ENCODE measurements around the gene CCDC40. TPM values are rescaled to one million over a fixed set of nuclear protein-coding genes. Genes with fewer than 3 reads are reported as not detected.
"Not testable (repeated sequence)": the region's sequence is repeated elsewhere in the genome, so short reads cannot be mapped to it uniquely, and the experiment has no call there.

CCDC40 gene
- total RNA-seq, 1 donor from 2014 or later: 2.6 TPM

GRCh38 chr17:80071116-80071841 lies 34.8 kb downstream of the CCDC40 start:
- peak; percentile 33 for DNase-seq (ENCODE audit: extremely low read depth, low read depth, low spot score)

GRCh38 chr17:80072410-80072809 lies 36.0 kb downstream of the CCDC40 start:
- no peak for DNase-seq (ENCODE audit: extremely low read depth, low read depth, low spot score)

- DNase-seq (ENCODE audit: extremely low read depth, low read depth, low spot score): no peak
These were observed 43.6 kb downstream of the CCDC40 start for GRCh38 chr17:80080081-80080480.

DNA sequence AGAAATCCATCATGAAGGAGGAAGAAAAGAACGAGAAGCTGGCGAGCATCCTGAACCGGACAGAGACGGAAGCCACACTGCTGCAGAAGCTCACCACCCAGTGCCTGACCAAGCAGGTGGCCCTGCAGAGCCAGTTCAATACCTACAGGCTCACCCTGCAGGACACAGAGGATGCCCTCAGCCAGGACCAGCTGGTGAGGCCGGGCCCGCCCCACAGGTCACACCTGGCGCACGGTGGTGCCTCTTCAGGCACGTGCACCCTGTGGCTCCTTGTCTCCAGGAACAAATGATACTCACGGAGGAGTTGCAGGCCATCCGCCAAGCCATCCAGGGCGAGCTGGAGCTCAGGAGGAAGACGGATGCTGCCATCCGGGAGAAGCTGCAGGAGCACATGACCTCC lies 45.2 kb downstream of the CCDC40 start:
- DNase-seq (ENCODE audit: extremely low read depth, low read depth, low spot score): no peak

DNA sequence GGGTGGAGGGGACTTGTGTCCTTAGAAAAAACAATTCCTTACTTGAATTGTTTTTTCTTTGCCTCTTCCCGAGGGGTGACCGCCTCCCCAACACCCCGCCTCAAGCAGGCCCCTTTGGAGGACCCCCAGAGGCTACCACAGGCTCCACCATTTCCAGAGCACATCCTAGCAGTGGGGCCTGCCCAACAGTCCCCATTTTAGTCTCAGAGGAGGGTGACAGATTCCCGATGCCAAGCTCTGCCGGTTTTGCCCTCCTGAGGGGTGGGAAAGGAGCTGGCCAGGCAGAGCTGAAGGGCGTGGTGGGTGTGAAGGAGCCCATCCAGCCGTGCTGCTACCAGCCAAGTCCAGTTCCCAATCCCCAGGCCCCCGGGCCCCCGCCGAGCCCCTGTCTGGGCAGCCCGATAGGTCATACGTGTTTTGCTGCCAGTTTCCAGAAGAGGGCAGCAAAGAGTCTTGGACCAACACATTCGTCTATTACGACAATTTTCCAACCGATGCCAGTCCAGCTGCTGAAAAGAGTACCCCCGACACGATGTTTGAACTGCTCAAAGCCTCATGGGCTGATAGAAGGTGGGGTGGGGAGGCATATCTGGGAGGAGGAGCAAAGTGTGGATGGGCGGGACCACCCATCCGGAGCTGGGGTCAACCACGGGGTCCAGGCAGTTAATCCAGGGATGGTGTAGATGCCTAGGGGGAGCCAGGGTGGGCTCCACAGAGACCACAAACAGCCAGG lies 46.1 kb downstream of the CCDC40 start:
- no peak for DNase-seq (ENCODE audit: extremely low read depth, low read depth, low spot score)

DNA sequence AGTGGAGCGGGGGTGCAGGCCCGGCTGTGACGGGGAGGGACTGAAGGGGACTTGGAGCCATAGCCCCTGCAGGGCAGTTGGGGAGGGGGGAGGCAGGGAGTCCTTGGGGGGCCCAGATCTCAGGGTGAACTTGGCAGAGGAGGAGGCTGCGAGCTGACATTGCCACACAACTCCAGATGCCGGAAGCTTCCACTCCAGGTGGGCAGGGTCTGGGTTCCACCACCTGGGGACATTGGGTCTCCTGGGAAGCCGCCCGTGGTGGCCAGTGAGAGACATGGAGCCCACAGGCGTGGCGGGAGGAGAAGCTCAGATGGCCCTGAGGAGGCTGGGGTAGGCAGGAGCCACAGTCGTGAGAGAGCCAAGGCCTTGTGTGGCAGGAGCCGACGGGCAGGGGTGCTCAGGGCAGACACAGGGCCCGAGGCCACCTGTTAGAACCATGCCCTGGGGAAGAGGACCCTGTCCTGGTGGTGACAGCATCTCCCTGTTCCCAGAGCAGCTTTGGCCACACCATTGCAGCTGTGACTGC lies 46.8 kb downstream of the CCDC40 start:
- no peak for DNase-seq (ENCODE audit: extremely low read depth, low read depth, low spot score)

DNA sequence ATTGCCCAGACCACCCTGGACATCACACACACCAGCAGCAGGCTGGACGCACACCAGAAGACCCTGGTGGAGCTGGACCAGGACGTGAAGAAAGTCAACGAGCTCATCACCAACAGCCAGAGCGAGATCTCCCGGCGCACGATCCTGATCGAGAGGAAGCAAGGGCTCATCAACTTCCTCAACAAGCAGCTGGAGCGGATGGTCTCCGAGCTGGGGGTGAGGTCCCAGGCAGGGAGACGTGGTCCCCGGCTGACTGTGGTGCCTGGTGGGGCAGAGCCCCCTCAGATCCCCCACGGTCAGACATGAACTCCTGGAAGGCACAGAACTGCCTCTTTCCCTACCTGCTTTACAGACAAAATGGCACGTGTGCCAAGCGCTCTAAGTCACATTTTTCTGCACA lies 48.3 kb downstream of the CCDC40 start:
- DNase-seq (ENCODE audit: extremely low read depth, low read depth, low spot score): no peak

GRCh38 chr17:80086081-80086480 lies 49.6 kb downstream of the CCDC40 start:
- no peak for DNase-seq (ENCODE audit: extremely low read depth, low read depth, low spot score)

- DNase-seq (ENCODE audit: extremely low read depth, low read depth, low spot score): no peak
These were observed 50.2 kb downstream of the CCDC40 start for GRCh38 chr17:80086616-80087015.

DNA sequence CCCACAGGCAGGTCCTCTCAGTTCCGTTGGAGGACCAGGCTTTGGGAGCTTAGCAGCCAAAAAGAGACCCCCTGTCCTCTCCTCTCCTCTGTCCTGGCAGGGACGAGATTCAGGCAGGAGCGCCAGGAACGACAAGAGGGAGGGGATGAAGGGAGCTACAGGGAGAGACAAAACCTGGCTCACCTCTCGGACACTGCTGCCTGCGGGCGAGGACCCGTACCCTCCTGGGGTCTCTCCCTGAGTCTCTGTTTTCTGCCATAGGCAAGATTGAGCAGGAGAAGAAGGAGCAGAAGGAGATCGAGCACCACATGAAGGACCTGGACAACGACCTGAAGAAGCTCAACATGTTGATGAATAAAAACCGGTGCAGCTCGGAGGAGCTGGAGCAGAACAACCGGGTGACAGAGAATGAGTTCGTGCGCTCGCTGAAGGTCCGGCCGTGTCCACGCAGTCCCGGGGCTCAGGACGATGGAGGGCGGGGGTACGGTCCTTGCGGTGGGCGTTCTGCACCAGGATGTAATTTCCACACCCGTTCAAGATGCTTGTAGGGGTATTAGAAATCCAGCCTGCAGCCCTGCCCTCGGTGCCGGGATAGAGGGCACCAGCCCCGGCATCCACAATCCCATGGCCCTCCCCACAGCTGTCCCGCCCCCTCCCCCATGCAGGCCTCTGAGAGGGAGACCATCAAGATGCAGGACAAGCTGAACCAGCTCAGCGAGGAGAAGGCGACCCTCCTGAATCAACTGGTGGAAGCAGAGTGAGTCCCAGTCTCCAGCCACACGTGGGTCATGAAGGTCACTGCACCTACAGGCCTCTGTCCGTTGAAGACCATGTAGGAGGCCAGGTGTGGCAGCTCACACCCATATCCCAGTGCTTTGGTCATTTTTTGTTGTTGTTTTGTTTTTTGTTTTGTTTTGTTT lies 51.2 kb downstream of the CCDC40 start:
- DNase-seq (ENCODE audit: extremely low read depth, low read depth, low spot score): no peak

GRCh38 chr17:80089762-80090161 lies 53.3 kb downstream of the CCDC40 start:
- no peak for DNase-seq (ENCODE audit: extremely low read depth, low read depth, low spot score)

GRCh38 chr17:80090164-80090563 lies 53.7 kb downstream of the CCDC40 start:
- not testable (repeated sequence) for DNase-seq (ENCODE audit: extremely low read depth, low read depth, low spot score)

- no peak for DNase-seq (ENCODE audit: extremely low read depth, low read depth, low spot score)
These were observed 54.9 kb downstream of the CCDC40 start for GRCh38 chr17:80091376-80091775.

GRCh38 chr17:80092959-80093358 lies 56.5 kb downstream of the CCDC40 start:
- no peak for DNase-seq (ENCODE audit: extremely low read depth, low read depth, low spot score)

- no peak for DNase-seq (ENCODE audit: extremely low read depth, low read depth, low spot score)
These were observed 58.8 kb downstream of the CCDC40 start for GRCh38 chr17:80095038-80095843.

DNA sequence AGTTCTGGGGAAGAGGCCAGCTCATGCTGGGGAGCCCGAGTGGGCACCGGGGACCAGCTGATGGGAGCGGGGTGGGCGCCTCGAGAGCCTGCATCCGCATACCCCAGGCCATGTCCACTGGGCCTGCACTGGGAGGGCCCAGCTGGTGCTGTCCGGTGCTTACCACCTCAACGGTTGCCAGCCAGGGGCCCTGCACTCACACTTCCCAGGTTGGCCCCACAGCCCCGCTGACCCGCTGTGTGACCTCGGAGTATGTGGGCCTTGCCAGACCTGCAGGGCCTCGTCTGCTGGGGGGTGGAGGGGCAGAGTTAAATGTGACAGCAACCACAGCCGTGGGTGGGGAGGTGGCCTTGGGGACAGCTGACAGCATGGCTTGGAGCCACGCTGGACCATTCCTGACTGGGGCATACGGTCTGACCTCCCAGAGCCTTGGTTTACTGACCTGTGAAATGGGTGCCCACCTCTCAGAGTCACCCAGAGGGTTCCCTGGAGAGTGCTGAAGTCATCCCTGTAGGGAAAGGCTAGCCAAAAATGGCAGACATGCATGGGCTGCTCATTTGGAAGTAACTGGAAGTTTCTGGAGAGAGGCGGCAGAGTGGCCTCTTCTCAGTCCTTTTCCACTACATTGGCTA lies 59.5 kb downstream of the CCDC40 start:
- no peak for DNase-seq (ENCODE audit: extremely low read depth, low read depth, low spot score)

GRCh38 chr17:80096561-80097021 lies 60.1 kb downstream of the CCDC40 start:
- DNase-seq (ENCODE audit: extremely low read depth, low read depth, low spot score): no peak

- no peak for DNase-seq (ENCODE audit: extremely low read depth, low read depth, low spot score)
These were observed 60.7 kb downstream of the CCDC40 start for GRCh38 chr17:80097127-80097621.

All from glomerular endothelial cell (primary cell).